GM19035 (cell line): ENCODE data around the gene INS.

Experiments used
- ATAC-seq: cut with Tn5 transposase; IDR thresholded peaks from one replicate; pipeline ENCODE4 v1.9.1; 2021; ENCODE audit not compliant: unreplicated experiment

Gene INS

DNA sequence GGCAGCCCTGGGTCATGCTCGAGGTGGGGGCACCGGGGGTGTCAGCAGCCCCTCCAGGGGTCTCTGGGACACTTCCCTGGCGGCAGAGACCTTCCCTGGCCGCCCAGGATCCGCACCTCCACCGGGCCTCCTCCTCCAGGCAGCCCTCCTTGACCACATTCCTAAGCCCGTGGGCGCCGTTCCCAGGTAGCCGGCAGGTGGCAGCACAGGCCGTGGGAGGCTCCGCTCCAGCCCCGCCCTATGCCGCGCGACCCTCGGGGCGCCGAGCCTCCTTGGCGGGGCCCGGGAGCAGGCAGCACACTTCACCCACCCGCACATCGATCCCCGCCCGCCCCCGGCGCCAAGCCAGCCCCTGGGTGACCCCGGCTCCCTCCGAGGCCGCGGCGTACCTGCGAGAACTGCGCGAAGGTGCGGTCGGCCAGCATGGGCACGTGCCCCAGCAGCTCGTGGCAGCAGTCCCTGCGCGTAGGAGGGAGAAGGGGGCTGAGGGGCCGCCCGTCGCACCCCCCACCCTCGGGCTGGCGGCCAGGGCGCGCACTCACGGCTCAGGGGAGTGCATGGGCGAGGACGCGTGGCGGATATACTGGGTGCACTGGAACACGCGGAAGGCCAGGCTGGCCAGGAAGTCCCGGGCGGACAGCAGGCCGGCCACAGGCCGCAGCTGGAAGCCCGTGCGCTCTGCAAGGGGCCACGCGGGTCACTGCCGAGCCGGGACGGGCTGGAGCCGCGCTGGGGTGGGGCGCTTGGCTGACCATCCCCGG lies 5.3 kb upstream of the INS start:
- ATAC-seq: no peak

DNA sequence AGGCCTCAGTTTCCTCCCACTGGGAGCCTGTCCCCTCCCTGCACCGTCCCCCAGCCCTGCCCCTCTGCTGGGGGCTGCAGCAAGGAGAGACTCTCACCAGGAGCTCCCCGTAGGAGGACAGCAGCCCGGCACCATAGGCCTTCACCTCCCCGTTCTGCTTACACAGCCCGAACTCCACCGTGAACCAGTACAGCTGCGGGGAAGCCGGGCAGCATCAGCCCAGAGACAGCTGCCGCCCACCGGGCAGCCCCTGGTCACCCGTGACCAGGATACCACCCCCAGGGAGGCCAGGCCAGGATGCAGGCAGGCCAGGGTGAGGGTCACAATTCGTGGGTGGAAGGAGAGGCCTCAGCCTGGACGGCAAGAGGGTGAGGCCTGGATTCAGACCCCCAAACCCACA lies 4.6 kb upstream of the INS start:
- ATAC-seq: no peak

GRCh38 chr11:2164861-2165555 lies 4.0 kb upstream of the INS start:
- ATAC-seq: no peak

DNA sequence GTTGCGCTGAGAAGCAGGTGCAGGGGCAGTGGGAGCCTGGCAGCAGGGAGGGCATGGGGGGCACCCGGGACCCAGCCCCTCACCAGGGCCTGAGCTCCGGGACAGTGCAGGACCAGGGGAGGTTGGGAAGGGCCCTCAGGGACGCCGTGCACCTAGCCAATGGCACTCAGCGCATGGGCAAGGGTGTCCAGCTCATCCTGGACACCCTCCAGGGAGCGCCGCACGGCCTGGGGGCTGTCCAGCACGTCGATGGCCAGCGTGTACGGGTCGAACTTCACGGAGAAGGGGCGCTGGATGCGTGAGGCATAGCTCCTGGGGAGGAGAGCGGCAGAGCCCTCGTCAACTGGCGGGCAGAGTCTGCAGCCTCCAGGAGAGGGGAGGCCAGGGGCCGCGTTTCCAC lies 3.1 kb upstream of the INS start:
- ATAC-seq: no peak

DNA sequence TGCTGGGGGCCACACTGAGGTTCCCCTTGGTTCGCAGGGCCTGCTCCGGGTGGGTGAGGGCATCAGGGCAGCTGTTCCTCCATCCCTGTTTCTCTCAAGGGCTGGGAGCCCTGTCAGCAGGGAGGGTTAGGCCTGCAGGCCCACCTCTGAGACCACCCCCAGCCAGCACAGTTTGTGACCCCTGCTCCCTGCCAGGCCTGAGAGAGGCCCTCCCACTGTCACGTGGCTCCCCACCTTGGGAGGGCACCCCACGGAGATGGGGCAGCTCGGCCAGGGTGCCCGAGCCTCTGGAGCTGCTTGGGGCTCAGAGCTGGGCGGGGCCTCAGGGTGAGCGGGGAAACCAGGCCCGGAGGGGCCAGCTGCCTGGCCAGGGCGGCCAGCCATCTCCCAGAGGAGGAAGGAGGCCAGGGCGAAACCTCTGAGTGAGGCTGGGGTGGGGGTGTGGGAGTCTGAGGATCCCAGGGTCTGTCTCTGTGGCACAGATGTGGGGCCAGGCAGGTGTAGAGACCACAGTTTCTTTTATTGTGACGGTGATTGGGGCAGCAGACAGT lies 2.5 kb upstream of the INS start:
- no peak for ATAC-seq

DNA sequence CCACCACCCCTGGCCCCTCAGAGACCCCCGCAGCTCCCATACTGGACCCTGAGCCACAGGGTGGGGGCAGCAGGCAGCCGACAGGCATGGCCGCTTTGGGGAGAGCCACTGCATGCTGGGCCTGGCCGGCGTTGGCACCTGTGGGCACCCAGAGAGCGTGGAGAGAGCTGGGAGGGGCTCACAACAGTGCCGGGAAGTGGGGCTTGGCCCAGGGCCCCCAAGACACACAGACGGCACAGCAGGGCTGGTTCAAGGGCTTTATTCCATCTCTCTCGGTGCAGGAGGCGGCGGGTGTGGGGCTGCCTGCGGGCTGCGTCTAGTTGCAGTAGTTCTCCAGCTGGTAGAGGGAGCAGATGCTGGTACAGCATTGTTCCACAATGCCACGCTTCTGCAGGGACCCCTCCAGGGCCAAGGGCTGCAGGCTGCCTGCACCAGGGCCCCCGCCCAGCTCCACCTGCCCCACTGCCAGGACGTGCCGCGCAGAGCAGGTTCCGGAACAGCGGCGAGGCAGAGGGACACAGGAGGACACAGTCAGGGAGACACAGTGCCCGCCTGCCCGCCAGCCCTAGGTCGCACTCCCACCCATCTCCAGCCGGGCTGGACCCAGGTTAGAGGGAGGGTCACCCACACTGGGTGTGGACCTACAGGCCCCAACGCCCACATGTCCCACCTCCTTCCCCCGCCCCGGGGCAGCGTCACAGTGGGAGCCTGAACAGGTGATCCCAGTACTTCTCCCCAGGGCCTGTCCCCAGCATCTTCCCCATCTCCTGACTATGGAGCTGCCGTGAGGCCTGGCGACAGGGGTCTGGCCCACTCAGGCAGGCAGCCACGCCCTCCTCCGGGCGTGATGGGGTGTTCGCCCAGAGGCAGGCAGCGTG lies 1.2 kb downstream of the INS start:
- no peak for ATAC-seq

GRCh38 chr11:2158966-2159365 lies 2.0 kb downstream of the INS start:
- no peak for ATAC-seq

DNA sequence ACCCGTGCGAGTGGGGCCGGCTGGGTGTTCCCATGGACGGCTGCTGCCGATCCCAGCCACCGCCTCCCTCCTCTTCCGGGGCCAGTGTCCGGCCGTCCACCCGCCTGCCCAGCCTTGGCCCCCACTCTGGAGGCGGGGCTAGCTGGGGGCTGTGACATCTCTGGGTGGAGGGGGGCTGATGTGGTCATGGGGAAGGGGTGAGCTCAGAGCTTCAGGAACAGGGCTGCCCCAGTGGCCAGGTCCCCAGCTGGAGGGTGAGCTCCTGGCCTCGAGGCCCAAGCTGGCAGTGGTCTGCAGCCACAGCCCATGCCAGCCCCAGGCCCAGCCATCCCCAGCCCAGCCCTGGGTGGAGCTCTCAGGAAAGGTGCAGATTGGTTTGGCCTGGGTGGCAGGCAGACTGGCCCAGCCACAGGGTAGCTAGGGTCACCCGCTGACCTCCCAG lies 2.7 kb downstream of the INS start:
- no peak for ATAC-seq

- no peak for ATAC-seq
Observed at GRCh38 chr11:2157294-2158040, 3.5 kb downstream of the INS start.

DNA sequence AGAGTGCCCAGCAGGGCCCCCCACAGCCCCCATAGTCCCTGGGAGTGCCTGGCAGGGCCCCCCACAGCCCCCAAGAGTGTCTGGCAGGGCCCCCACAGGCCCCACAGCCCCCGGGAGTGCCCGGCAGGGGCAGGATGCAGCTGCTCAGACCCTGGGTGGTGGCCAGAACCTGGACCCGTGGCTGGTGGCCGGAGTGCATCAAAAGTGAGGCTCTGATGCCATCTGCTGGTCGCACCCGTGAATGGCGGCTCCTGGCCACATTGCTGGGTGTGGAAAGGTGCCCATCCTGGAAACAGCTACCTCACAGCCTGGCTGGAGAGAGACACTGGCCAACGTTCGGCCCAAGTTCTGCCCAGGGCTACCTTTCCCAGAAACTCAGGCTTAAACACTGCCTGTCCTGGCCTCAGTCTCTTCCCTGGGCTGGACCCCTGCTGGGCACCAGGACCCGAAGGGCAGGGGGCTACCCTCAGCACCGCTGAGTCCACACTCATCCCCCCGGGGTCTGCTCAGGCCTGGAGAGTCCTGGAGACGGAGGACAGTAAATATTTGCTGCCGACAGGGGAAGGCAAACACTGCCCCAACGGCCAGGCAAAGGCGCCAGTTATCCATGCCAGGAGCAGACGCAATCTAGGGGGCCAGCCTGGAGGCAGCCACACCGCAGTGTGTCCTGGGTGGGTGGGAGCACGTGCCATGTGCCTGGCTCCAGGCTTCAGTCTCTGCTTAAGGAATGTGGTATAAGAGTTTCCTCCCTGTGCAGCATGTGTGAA lies 4.4 kb downstream of the INS start:
- no peak for ATAC-seq

GRCh38 chr11:2155511-2155910 lies 5.5 kb downstream of the INS start:
- no peak for ATAC-seq

GRCh38 chr11:2154889-2155288 lies 6.1 kb downstream of the INS start:
- ATAC-seq: no peak

- ATAC-seq: no peak
Observed at GRCh38 chr11:2154195-2154585, 6.8 kb downstream of the INS start.

GRCh38 chr11:2153581-2154194 lies 7.3 kb downstream of the INS start:
- ATAC-seq: no peak

DNA sequence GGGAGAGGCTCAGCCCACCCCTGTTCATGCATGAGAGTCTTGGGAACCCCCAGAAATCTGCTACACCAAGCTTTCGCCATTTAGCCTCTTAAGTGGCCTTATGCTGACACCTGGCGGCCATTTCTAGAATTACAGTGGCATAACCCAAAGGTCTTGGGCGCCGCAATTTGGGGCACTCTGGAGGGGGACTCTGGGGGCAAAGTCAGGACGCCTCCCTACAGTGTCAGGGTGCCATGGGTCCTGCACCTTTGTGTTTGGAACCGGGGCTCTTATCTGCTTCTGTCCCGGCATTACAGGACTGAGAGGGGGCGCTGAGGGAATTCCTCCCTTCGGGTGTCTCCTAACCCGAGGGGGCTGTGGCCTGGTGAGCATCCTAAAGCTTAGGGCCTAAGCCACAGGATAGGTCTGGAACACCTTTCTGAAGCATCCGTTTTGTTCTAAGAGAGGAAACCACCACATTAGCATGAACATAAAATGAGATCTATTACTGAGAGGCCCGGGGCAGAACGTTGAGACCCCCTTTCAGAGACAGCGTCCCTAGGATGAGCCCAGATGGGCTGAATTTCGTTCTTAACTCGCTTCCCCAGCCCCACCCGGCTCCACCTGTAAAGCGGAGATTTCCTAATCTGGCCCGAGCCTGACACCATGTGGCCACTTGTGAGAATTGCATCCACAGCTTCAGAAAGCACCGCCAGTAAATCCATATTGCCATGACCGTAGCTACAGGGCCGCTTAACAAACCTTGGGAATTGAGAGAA lies 9.3 kb downstream of the INS start:
- ATAC-seq: no peak

GRCh38 chr11:2149864-2150847 lies 10.9 kb downstream of the INS start:
- no peak for ATAC-seq

DNA sequence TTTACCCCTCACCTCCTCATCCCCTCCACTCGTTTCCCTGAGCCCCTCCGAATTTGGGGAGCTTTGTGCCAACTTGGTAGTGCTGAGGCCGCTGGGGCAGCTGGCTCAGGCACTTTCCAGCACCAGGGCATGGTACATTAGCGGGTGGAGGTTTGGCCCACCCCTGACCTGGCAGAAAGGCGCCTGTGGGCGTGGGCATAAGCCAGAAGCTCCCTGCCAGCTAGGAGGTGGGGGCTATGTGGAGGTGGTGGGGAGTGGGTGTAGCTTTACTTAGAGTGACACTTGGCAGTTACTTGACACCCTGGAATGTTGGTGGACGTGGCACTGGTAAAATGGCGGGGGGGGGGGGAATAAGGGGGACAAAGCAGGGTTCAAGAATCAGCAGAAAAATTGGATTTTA lies 11.5 kb downstream of the INS start:
- ATAC-seq: no peak

- no peak for ATAC-seq
Observed at GRCh38 chr11:2148595-2148994, 12.4 kb downstream of the INS start.
